H1 (cell line): ENCODE measurements around the gene SMPD2. TPM values are rescaled to one million over a fixed set of nuclear protein-coding genes. Genes with fewer than 3 reads are reported as not detected.

Experiments
- CTCF ChIA-PET: fragments of 300-600 bp; sonication (Branson Sonifier 250); formaldehyde crosslinking; loops from one replicate; lab custom pipeline; 2021; ENCODE audit not compliant: partially characterized antibody; lab: Charles Lee
- POLR2A ChIA-PET: fragments of 300-600 bp; sonication (Branson Sonifier 250); formaldehyde crosslinking; loops from one replicate; lab custom pipeline; 2021; ENCODE audit warnings: inconsistent platforms; ENCODE audit not compliant: partially characterized antibody; lab: Charles Lee
- DNase-seq, 2 experiments: peaks; one replicate each; pipeline versions ENCODE4 v3.0.0 to v3.0.0-alpha.2; 2010 to 2022; ENCODE audit warnings: low spot score in 2 of 2, low read depth in 1 of 2, mixed read lengths in 1 of 2
- FAIRE-seq: peaks from 2 replicates; lab custom pipeline; 2011; peaks lifted over from hg19 to GRCh38; lab: Jason Lieb, UNC
- H2AFZ ChIP-seq: 2 replicates; pipeline ENCODE4 v1.8.1; 2012; ENCODE audit warnings: low read length, inconsistent platforms
- H2AK5ac ChIP-seq: 2 replicates; pipeline ENCODE4 v1.6.1; 2013; ENCODE audit warnings: low read depth, low read length
- H2BK120ac ChIP-seq: replicated peaks from 2 replicates; pipeline ENCODE3; 2013; ENCODE audit warnings: low read depth, low read length, inconsistent platforms
- H2BK12ac ChIP-seq: 2 replicates; pipeline ENCODE4 v1.6.1; 2013; ENCODE audit warnings: low read depth, low read length
- H2BK15ac ChIP-seq: 2 replicates; pipeline ENCODE4 v1.6.1; 2013; ENCODE audit warnings: low read length
- H2BK20ac ChIP-seq: 2 replicates; pipeline ENCODE4 v1.6.1; 2013; ENCODE audit warnings: low read length
- H2BK5ac ChIP-seq: 2 replicates; pipeline ENCODE4 v1.6.1; 2013; ENCODE audit warnings: low read depth, low read length
- H3K14ac ChIP-seq: 2 replicates; pipeline ENCODE4 v1.6.1; 2013; ENCODE audit warnings: inconsistent platforms; ENCODE audit not compliant: insufficient read length
- H3K18ac ChIP-seq: 2 replicates; pipeline ENCODE4 v1.6.1; 2013; ENCODE audit warnings: low read length; ENCODE audit errors: extremely low read depth
- H3K23ac ChIP-seq: 2 replicates; pipeline ENCODE4 v1.6.1; 2013; ENCODE audit warnings: inconsistent platforms; ENCODE audit not compliant: insufficient read length
- H3K23me2 ChIP-seq: 2 replicates; pipeline ENCODE4 v1.6.1; 2013; ENCODE audit warnings: low read depth, low read length
- H3K27ac ChIP-seq: 2 replicates; pipeline ENCODE4 v1.6.1; 2011; ENCODE audit warnings: low read depth, low read length, inconsistent platforms
- H3K27me3 ChIP-seq, 4 experiments: replicated peaks in 1 of 4; 1 replicate in 1 of 4; 2 replicates in 3 of 4; pipeline versions ENCODE4 v1.6.1 to v1.8.1; 2011 to 2013; ENCODE audit warnings: low read length in 3 of 4, mild to moderate bottlenecking in 3 of 4, inconsistent platforms in 2 of 4, mixed read lengths in 2 of 4, moderate library complexity in 1 of 4; ENCODE audit not compliant: control insufficient read depth in 3 of 4, insufficient read depth in 3 of 4; ENCODE audit errors: extremely low read depth in 1 of 4
- H3K36me3 ChIP-seq, 4 experiments: 2 replicates each; pipeline versions ENCODE4 v1.6.1 to v1.8.1; 2011 to 2013; ENCODE audit warnings: mild to moderate bottlenecking in 4 of 4, low read length in 3 of 4, moderate library complexity in 2 of 4, control low read depth in 1 of 4, inconsistent platforms in 1 of 4; ENCODE audit not compliant: insufficient read depth in 4 of 4, control insufficient read depth in 2 of 4
- H3K4ac ChIP-seq: replicated peaks from 2 replicates; pipeline ENCODE3; 2013; ENCODE audit warnings: low read length, low read depth, mixed read lengths, inconsistent platforms; ENCODE audit not compliant: insufficient read length
- H3K4me1 ChIP-seq, 4 experiments: replicated peaks in 1 of 4; 1 replicate in 1 of 4; 2 replicates in 3 of 4; pipeline versions ENCODE4 v1.6.1 to v1.8.1; 2011 to 2013; ENCODE audit warnings: low read length in 3 of 4, inconsistent platforms in 2 of 4, mixed read lengths in 1 of 4; ENCODE audit not compliant: insufficient read depth in 4 of 4, control insufficient read depth in 3 of 4
- H3K4me2 ChIP-seq, 2 experiments: 2 replicates each; pipeline versions ENCODE4 v1.6.1 to v1.8.1; 2011 to 2013; ENCODE audit warnings: low read depth in 2 of 2, low read length in 2 of 2, control low read depth in 1 of 2, inconsistent platforms in 1 of 2, mild to moderate bottlenecking in 1 of 2; ENCODE audit not compliant: insufficient read depth in 1 of 2
- H3K4me3 ChIP-seq, 4 experiments: fragments of 200-600, 300-600 bp in 1 of 4; sonication (generic), shearing (Covaris generic), sonication (Bioruptor Twin) in 1 of 4; 2 replicates each; pipeline versions ENCODE4 v1.5.1 to v1.8.1; 2011 to 2016; ENCODE audit warnings: low read length in 4 of 4, low read depth in 3 of 4, control low read depth in 2 of 4, inconsistent platforms in 2 of 4, mild to moderate bottlenecking in 2 of 4, mixed read lengths in 1 of 4, moderate library complexity in 1 of 4; ENCODE audit not compliant: insufficient read depth in 2 of 4; ENCODE audit errors: extremely low read depth in 1 of 4
- H3K56ac ChIP-seq: replicated peaks from 2 replicates; pipeline ENCODE3; 2013; ENCODE audit warnings: low read depth, mild to moderate bottlenecking, mixed read lengths, low read length, inconsistent platforms; ENCODE audit not compliant: insufficient read length
- H3K79me1 ChIP-seq: 2 replicates; pipeline ENCODE4 v1.6.1; 2013; ENCODE audit warnings: low read depth, low read length, control low read depth
- H3K79me2 ChIP-seq, 2 experiments: 2 replicates each; pipeline versions ENCODE4 v1.6.1 to v1.8.1; 2012 to 2013; ENCODE audit warnings: low read length in 2 of 2, mild to moderate bottlenecking in 2 of 2, inconsistent platforms in 1 of 2; ENCODE audit not compliant: insufficient read depth in 2 of 2, control insufficient read depth in 1 of 2
- H3K9ac ChIP-seq, 4 experiments: replicated peaks in 1 of 4; 1 replicate in 1 of 4; 2 replicates in 3 of 4; pipeline versions ENCODE4 v1.6.1 to v1.8.1; 2011 to 2013; ENCODE audit warnings: low read depth in 3 of 4, low read length in 3 of 4, control low read depth in 2 of 4, mild to moderate bottlenecking in 2 of 4, moderate library complexity in 2 of 4, inconsistent platforms in 1 of 4; ENCODE audit errors: extremely low read depth in 1 of 4
- H3K9me3 ChIP-seq, 2 experiments: 2 replicates each; pipeline versions ENCODE4 v1.6.1 to v1.8.1; 2012 to 2013; ENCODE audit warnings: mild to moderate bottlenecking in 2 of 2, moderate library complexity in 2 of 2, control low read depth in 1 of 2, inconsistent platforms in 1 of 2, low read depth in 1 of 2, low read length in 1 of 2, mixed read lengths in 1 of 2; ENCODE audit not compliant: insufficient read depth in 2 of 2
- H4K20me1 ChIP-seq, 2 experiments: replicated peaks in 1 of 2; 2 replicates each; pipeline versions ENCODE3 to v1.8.1; 2011 to 2013; ENCODE audit warnings: inconsistent platforms in 2 of 2, low read length in 2 of 2, mild to moderate bottlenecking in 1 of 2; ENCODE audit not compliant: insufficient read depth in 2 of 2, control insufficient read depth in 1 of 2
- H4K5ac ChIP-seq: 2 replicates; pipeline ENCODE4 v1.6.1; 2013; ENCODE audit warnings: low read length, low read depth, mixed read lengths, inconsistent platforms; ENCODE audit not compliant: insufficient read length
- H4K8ac ChIP-seq: 2 replicates; pipeline ENCODE4 v1.8.0; 2013; ENCODE audit warnings: mild to moderate bottlenecking, moderate library complexity, low read length, inconsistent platforms; ENCODE audit not compliant: insufficient read depth; ENCODE audit errors: extremely low read depth
- H4K91ac ChIP-seq: replicated peaks from 2 replicates; pipeline ENCODE3; 2013; ENCODE audit warnings: low read length, mixed read lengths, inconsistent platforms; ENCODE audit not compliant: insufficient read length
- JUND ChIP-seq: IDR thresholded peaks from 2 replicates; pipeline ENCODE4 v1.6.1; 2011; ENCODE audit warnings: mild to moderate bottlenecking, improper control_type of control experiment, low read length
- RFX5 ChIP-seq: IDR thresholded peaks from 2 replicates; pipeline ENCODE4 v1.6.1; 2011; ENCODE audit warnings: low read depth, low read length, improper control_type of control experiment, borderline replicate concordance
- TEAD4 ChIP-seq: IDR thresholded peaks from 2 replicates; pipeline ENCODE4 v1.6.1; 2012; ENCODE audit warnings: low read depth, low read length, inconsistent platforms, mixed read lengths
- YY1 ChIP-seq: IDR thresholded peaks from 2 replicates; pipeline ENCODE4 v1.6.1; 2011; ENCODE audit warnings: low read depth, mild to moderate bottlenecking, low read length
- WGBS, 2 experiments: shearing (Covaris generic) in 1 of 2; methylation state at CpG; one replicate each; pipeline versions ENCODE4 v1.1.6 to v1.1.7; 2013 to 2015; ENCODE audit warnings: low lambda C conversion rate in 2 of 2, mixed read lengths in 2 of 2, inconsistent platforms in 1 of 2, low coverage in 1 of 2, missing lambda C conversion rate in 1 of 2; ENCODE audit not compliant: insufficient replicate concordance in 2 of 2, insufficient coverage in 1 of 2, insufficient read length in 1 of 2; ENCODE audit errors: extremely low coverage in 1 of 2, missing lambda C conversion rate in 1 of 2; 5-methylcytosine and 5-hydroxymethylcytosine counted together
- polyA plus RNA-seq, 7 experiments: library from polyadenylated mRNA; depleted of rRNA in 3 of 7; stranded (reverse) in 5 of 7; unstranded in 2 of 7; fragments of >200 nt in 5 of 7; fragments of 200-250 nt in 2 of 7; gene quantifications; 1 replicate in 5 of 7; 2 replicates in 1 of 7; 4 replicates in 1 of 7; pipeline versions ENCODE4 v1.2.1 to v1.2.3, GENCODE V29; 2011 to 2013; ENCODE audit warnings: missing spikeins in 2 of 7, mixed read lengths in 2 of 7
- total RNA-seq: library from RNA; stranded (reverse); fragmentation: NEBNext Ultra II Directional; extraction: Animal tissue kit (Norgen Biotek cat#: 25700); gene quantifications from 2 replicates; pipeline ENCODE4 v1.2.1, GENCODE V29; 2021
- TF ChIP-seq, protein P1 (sequence below), 3 experiments: IDR thresholded peaks; 1 replicate in 2 of 3; 2 replicates in 1 of 3; pipeline versions ENCODE4 v1.5.1 to v1.6.1; 2011; ENCODE audit warnings: low read length in 3 of 3, mild to moderate bottlenecking in 3 of 3, inconsistent platforms in 2 of 3, low read depth in 1 of 3, moderate library complexity in 1 of 3; ENCODE audit not compliant: insufficient read depth in 1 of 3; ENCODE audit errors: control extremely low read depth in 1 of 3

Gene SMPD2
- total and polyA plus RNA-seq, 2 of the 8 experiments (the other 6 are each of a cell fraction or from before 2014, with no cell fraction given), result 11.5 to 17.2 TPM

GRCh38 chr6:109445382-109445781 lies 4.9 kb downstream of the SMPD2 start:
- no peak overlapping the region for H4K5ac ChIP-seq
- H2BK5ac ChIP-seq, result no peak overlapping the region
- no peak overlapping the region for H3K23ac ChIP-seq
- no peak overlapping the region for H3K4me3 ChIP-seq
- H2BK120ac ChIP-seq, result no peak overlapping the region
- no peak overlapping the region for H3K18ac ChIP-seq
- H4K20me1 ChIP-seq, result peaks cover 6 to 19% of the 10 kb centered on the region in 2 experiments
- CTCF ChIA-PET, result interaction anchor here (1.3 to 6.1 kb wide), 3 partner anchors 8 to 257 kb away, joined by 3 to 63 read pairs (median 23); partner anchors contain the start of gene MICAL1
- H2AK5ac ChIP-seq, result no peak overlapping the region
- H2BK15ac ChIP-seq, result no peak overlapping the region
- peaks cover 0 to 9% (median 5%) of the 10 kb centered on the region in 4 experiments; a peak in 6 of 7 replicates for H3K4me1 ChIP-seq
- no peak overlapping the region for H3K27ac ChIP-seq
- no peak overlapping the region for H3K9ac ChIP-seq
- H4K91ac ChIP-seq, result no peak overlapping the region
- H3K14ac ChIP-seq, result no peak overlapping the region
- no peak overlapping the region for H2AFZ ChIP-seq
- H2BK20ac ChIP-seq, result no peak overlapping the region
- H4K8ac ChIP-seq, result peak overlapping the region; percentile 57
- FAIRE-seq (no peak), DNase-seq (no peak)
- peaks cover 11 to 47% (median 23%) of the 10 kb centered on the region in 4 experiments; a peak in 6 of 8 replicates for H3K36me3 ChIP-seq
- H2BK12ac ChIP-seq, result no peak overlapping the region
- H3K9me3 ChIP-seq, result no peaks in the 10 kb centered on the region
- no peak overlapping the region for H3K4me2 ChIP-seq
- no peak overlapping the region for H3K4ac ChIP-seq
- no peaks in the 10 kb centered on the region; the same call in none of the 2 replicates for H3K79me1 ChIP-seq
- peaks cover 0 to 3% of the 10 kb centered on the region in 2 experiments; a peak in 1 of 4 replicates for H3K79me2 ChIP-seq
- POLR2A ChIA-PET, result interaction anchor here (0.6 to 1.7 kb wide), 2 partner anchors 24 to 62 kb away, joined by 4 to 5 read pairs; no protein-coding TSS in a partner anchor
- WGBS, 2 experiments, result 91% methylated on average over 9 of the region's 9 CpGs; no CpG with 5 or more reads in 1 of the 2 experiments
- no peak overlapping the region for H3K56ac ChIP-seq
- peaks cover 5% of the 10 kb centered on the region; the same call in 1 of the 2 replicates for H3K23me2 ChIP-seq
- no peaks in the 10 kb centered on the region for H3K27me3 ChIP-seq
- TF ChIP-seq YY1 (no peak), TEAD4 (no peak), JUND (no peak), RFX5 (no peak)
- TF ChIP-seq, protein P1, sequence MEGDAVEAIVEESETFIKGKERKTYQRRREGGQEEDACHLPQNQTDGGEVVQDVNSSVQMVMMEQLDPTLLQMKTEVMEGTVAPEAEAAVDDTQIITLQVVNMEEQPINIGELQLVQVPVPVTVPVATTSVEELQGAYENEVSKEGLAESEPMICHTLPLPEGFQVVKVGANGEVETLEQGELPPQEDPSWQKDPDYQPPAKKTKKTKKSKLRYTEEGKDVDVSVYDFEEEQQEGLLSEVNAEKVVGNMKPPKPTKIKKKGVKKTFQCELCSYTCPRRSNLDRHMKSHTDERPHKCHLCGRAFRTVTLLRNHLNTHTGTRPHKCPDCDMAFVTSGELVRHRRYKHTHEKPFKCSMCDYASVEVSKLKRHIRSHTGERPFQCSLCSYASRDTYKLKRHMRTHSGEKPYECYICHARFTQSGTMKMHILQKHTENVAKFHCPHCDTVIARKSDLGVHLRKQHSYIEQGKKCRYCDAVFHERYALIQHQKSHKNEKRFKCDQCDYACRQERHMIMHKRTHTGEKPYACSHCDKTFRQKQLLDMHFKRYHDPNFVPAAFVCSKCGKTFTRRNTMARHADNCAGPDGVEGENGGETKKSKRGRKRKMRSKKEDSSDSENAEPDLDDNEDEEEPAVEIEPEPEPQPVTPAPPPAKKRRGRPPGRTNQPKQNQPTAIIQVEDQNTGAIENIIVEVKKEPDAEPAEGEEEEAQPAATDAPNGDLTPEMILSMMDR (IDR thresholded peaks at IDR 0.05; ENCODE audit: control extremely low read depth in 1 of 3, insufficient read depth in 1 of 3, low read depth in 1 of 3, low read length in 3 of 3), result peak in 1 of 3 experiments; percentile 24; a peak in 1 of 4 replicates
- TF ChIP-seq, all 59 proteins: peak for 1
